Adrenal gland (tissue), 5 donors: ENCODE data around the gene MGST3.

Experiments used
- POLR2A ChIP-seq, 2 donors: fragments of 450-650 bp; IDR thresholded peaks; one replicate each; pipeline ENCODE4 v1.6.1; 2017; ENCODE audit warnings: antibody characterized with exemption in 2 of 2, mild to moderate bottlenecking in 2 of 2, moderate library complexity in 1 of 2
- TF ChIP-seq, protein P1 (sequence below), 6 experiments: fragments of 450-650 bp in 4 of 6; fragments of 200-600 bp in 2 of 6; sonication (generic) in 1 of 6; IDR thresholded peaks; 1 replicate in 5 of 6; 2 replicates in 1 of 6; pipeline versions ENCODE4 v1.5.1 to v1.8.0; 2016 to 2021; ENCODE audit warnings: antibody characterized with exemption in 6 of 6, mild to moderate bottlenecking in 2 of 6, moderate library complexity in 1 of 6
- donor health status: DM: no; HTN: no; CAD: no.

DNA sequence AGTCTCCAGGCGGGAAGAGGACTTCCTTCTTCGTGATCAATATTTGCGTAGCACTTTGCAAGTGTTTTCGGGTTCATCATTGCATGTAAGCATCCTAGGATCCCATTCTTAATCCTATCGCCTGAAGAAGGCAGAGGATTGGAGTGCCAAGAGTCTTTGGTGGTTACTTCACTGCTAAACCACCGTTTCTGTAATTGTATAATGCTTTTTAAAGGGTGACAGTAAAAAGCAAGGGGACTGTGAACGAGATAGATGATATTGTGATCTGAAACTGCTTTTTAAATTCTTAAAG is 67.7 kb downstream of the MGST3 start:
- TF ChIP-seq, protein P1, sequence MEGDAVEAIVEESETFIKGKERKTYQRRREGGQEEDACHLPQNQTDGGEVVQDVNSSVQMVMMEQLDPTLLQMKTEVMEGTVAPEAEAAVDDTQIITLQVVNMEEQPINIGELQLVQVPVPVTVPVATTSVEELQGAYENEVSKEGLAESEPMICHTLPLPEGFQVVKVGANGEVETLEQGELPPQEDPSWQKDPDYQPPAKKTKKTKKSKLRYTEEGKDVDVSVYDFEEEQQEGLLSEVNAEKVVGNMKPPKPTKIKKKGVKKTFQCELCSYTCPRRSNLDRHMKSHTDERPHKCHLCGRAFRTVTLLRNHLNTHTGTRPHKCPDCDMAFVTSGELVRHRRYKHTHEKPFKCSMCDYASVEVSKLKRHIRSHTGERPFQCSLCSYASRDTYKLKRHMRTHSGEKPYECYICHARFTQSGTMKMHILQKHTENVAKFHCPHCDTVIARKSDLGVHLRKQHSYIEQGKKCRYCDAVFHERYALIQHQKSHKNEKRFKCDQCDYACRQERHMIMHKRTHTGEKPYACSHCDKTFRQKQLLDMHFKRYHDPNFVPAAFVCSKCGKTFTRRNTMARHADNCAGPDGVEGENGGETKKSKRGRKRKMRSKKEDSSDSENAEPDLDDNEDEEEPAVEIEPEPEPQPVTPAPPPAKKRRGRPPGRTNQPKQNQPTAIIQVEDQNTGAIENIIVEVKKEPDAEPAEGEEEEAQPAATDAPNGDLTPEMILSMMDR (IDR thresholded peaks at IDR 0.05), result peak in 1 of 6 experiments; percentile 36
- TF ChIP-seq POLR2A (IDR thresholded peaks at IDR 0.05), result no peak
